ENCODE data around the gene PDZD8.

GRCh38 chr10:117351996-117352395 is 23.2 kb downstream of the PDZD8 start:
- TF ChIP-seq EZH2phosphoT487 (IDR thresholded peaks at IDR 0.05; ENCODE audit: borderline replicate concordance, low read depth, low read length): no peak
- TF ChIP-seq CTCF (conservative IDR thresholded peaks at IDR 0.05; ENCODE audit: low read length): no peak

All from OCI-LY7 (cell line).